Stimulated activated CD8-positive, alpha-beta memory T cell treated with anti-CD3 and anti-CD28 coated beads, Interleukin-15, amount 100 ng/mL, for 1 hour (primary cell): ENCODE measurements around the gene FGF5.
"Not testable (repeated sequence)": the region's sequence is repeated elsewhere in the genome, so short reads cannot be mapped to it uniquely, and the experiment has no call there.

Source experiments
- DNase-seq: peaks from one replicate; pipeline ENCODE4 v3.0.0-alpha.2; 2020; ENCODE audit warnings: low read depth

Gene FGF5

DNA sequence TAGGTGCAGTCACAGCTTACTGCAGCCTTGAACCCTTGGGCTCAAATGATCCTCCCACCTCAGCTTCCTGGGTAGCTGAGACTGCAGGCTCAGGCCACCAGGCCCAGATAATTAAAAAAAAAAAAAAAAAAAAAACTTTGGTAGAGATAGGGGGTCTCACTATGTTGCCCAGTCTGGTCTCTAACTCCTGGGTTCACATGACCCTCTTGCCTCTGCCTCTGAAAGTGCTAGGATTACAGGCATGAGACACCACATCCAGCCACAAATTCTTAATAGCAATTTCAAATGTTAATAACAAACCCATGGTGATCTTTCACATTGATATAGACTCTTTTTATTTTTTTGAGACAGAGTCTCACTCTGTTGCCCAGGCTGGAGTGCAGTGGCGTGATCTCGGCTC is 12.3 kb upstream of the FGF5 start:
- DNase-seq = no peak

DNA sequence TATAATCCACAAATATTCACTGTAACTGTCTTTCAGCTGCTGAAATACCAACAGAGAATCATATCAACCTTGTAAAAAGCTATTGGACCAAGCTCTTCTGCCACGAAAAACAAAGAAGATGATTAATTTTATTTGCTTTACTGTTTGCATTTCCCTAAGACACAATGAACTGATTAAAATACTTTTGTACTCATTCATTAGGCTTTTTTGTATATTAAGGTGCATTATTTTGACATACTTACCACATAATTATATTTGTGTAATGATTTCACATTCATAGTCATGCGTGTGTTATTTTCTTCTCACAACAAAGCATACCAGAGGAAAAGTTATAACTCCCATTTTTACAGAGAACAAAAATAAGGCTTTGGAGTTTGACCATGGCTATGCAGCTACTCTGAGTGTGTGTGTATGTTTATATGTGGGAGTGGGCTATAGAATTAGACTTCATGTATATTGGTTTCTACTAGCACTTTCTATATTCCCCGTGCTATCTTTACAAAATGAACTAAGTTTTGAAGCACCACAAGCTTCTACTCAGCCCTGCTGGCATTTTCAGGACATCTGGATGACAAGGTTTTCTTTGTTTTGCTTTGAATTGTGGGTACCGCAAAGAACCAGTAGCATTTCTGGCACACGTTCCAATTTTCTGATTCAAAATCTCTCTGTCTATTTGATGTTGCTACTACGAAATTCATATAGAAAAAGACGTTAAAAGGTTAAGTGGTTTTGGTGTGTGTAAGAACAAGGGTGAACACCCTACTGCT is 11.0 kb upstream of the FGF5 start:
- DNase-seq = no peak

DNA sequence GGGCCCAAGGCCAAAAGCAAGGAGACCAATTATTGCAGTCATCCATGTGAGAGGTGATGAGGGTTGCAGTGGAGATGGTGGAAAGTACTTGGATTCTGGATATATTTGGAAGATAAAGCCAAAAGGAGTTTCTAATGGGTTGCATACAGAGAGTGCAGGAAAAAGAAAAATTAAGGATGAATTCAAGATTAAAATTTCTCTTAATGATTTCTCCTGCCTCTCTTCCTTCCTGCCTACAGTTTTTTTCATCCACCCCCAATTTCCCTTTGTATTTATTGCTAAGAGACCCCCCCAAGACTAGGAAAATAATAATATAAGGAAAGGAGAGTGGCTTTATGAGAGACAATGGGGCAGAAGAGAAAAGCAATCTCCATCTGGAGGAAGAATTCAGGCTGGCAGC is 8.6 kb upstream of the FGF5 start:
- no peak for DNase-seq

DNA sequence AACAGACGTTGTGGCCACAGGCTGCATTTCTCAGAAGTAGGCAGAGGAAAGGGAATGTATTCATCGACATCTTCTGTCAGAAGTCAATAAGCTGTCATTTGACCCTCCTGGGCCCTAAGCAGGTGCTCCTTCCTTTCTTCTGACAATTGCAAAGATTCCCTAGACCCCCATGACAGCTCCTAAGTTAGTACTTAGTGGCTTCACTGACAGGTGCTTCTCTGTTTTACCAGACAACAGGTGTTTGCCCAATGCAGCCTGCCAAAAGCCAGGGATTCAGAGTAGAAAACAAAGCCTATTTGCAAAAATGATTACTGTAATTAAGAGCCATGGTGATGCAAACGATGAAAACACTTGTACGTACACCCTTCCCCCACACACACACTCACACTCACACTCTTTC is 7.5 kb upstream of the FGF5 start:
- DNase-seq = no peak

DNA sequence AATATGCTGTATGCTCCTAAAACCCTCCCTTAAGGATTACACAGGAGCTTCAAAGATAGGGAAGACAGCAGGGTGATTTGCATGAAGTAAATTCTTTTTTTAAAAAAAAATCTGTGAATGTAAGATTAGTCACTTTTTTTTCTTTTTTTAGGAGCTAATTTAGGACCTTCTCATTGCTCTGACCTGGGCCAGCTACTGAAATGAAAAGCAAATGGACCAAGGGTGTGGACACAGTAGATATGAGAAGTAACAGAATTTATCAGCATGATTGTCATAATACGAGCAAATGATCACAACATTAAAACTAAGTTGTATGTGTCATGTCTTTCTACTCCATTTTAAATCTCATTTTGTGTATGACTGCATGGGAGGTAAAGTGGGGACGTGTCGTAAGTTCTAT is 6.6 kb upstream of the FGF5 start:
- no peak for DNase-seq

DNA sequence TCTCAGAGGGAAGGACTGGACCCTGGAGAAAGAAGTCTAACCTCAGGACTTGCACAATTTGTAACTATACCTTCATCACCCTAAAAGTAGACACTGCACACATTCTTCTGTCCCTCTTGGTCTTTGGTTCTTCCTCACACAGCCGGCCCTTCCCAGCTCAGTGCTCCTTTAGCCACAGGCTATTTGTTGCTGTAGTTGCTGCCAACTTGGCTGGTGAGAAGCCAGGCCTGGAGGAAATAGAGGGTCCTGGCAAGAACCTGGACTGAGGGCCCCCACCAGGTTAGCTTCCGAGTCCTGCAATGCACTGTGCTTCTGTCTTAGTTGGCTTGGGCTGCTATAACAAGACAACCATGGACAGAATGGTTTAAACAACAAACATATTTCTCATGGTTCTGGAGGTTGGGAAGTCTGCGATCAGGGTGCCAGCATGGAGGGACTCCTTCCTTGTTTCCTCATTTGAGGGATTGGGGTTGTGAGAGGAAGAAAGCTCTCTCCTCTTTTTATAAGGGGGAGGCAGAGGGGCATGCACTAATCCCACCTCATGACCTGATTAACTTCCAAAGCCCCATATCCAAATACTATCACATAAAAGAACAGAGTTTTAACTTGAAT is 4.4 kb upstream of the FGF5 start:
- DNase-seq = no peak

DNA sequence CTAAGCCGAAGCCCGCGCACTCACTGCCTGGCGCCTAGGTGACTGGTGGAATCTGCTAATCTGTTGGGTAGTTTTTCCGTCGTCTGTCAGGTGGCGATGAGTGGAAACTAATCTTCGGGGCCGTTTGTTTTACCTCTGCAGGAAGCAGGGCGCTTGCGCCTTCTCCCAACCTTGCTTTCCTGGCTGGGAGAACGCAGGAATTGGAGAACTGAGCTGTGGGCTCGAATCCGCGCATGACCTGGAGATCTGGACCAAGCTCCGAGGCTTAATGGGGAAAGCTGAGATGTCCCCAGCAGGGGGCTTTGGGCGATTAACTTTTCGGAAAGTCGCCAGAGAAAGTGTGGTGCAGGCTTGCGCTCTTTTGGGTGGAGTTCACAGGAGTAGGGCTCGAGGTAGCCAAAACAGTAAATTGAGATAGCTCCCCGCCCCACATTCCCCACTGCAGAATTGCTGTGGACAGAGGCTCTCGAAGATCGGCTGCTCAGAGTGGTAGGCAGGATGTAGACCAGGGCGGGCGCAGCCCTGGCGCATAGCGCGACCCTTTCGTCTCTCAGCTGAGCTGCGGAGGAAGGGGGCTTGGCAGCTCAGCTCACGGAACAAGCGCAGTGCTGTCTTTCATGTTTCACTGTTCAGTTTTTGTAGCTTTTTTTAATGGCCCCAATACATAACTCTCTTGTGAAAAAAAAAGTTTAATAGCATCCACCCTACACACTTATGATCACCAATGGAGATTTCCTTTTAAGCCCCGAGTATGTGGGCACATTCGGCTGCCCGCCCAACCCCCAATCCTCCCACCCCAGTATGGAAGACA is 2.7 kb upstream of the FGF5 start:
- DNase-seq = no peak

DNA sequence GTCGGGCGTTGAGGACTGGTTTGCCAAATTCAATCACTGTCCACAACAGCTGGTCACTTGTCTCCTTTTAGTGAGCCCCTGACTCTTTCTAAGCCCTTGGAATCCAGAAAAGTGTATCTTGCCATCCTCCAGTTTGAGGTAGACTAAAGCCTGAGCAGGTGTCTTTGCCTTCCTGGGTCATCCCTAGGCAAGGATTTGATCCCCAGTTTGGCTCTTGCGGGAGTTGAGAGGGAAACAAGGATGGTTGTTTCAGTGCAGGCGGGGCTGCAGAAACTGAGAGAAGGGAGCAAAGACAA is 2.2 kb upstream of the FGF5 start:
- no peak for DNase-seq

DNA sequence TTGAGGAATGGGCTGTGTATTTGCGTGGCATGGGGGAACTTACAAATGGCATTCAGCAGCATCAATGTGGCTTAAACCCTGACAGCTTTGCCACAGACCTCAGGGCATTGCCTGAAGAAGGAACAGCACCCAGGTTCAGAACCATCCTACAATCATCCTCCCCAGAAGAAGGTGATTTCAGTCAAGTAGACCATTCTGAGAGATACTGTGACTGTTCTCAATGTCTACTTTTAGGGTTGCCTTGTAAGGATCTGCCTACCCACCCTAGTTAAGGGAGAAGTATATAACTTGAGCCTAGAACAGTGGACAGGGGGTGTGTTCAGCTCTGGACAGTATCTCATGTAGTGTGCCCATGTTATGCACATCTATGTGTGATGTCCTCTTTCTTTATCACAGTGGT is 1.6 kb upstream of the FGF5 start:
- no peak for DNase-seq

DNA sequence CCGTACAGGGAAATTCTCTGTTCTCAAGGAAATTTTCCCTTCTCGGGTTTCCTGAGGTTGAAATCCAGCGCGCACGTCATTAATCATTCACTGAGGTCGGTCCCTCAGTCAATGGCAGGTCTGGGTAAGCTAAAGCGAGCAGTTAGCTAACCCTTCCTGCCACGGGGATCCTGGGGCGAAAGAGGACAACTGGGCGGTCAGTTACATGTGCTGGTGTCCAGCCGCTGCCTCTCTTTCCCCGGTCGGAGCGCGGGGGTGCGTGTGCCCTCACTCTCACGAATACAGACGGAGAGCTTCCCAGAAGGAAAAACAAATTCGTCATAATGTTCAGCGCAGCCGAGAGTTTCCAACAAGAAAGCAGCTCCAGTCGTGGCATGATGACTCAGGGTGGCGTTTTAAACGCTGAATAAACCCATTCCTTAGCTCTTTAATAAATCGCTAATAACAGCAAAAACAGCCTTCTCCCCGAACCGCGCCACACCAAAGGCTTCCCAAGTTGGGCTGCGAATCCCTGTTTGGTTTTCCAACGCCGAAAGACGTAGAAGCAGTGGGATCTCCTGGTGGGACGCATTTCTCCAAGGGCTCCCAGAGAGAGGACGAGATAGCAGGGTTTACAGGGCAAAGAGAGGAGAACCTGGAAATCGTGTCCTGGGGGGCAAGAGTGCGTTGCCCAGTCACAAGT is 752 bp upstream of the FGF5 start:
- DNase-seq = no peak

DNA sequence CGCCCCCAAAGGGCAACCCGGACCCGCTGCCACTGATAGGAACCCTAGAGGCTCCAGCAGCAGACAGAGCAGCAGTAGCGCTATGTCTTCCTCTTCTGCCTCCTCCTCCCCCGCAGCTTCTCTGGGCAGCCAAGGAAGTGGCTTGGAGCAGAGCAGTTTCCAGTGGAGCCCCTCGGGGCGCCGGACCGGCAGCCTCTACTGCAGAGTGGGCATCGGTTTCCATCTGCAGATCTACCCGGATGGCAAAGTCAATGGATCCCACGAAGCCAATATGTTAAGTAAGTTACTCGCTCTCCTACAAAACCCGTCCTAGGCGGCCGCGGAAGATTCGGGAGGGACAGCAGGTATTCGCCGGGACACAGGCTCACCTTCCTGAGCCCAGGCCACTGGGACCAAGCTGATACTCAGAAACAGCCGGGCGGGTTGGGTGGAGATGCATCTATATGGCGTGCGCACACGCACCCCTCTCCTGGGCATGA is 477 bp downstream of the FGF5 start:
- no peak for DNase-seq

DNA sequence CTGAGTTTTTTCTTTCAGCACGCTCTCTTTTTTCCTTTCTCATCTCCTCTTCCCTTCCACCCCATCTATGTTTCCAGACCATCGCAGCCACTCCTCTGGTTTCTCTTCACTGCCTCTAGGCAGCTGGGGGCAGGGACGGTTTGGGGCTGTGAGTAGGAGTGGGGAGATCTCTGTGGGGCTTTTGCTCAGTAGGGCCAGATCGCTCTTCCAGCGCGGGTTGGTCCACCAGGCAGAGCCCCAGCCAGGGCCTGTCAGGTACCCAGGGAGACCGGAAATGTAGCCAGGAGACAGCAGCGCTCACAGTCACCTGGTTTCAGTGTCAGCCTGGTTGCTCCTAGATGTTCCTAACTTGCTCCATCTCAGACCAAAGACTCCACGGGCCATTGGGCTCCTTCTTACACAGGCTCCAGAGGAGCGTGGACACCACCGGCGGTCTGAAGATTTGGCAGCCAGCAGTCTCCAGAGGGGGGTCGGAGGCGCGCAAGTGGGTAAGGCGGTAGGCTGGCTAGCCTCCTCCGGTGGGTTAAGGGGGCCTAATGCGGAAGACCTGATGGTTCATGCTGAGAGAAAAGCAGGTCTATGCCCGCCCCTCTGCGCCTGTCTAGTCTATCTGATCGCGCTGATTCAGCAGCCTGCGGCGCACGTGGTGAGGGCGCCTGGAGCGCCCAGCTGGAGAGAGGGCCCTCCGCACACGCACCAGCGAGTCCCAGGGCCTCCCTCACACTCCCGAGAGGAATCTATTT is 1.8 kb downstream of the FGF5 start:
- no peak for DNase-seq

DNA sequence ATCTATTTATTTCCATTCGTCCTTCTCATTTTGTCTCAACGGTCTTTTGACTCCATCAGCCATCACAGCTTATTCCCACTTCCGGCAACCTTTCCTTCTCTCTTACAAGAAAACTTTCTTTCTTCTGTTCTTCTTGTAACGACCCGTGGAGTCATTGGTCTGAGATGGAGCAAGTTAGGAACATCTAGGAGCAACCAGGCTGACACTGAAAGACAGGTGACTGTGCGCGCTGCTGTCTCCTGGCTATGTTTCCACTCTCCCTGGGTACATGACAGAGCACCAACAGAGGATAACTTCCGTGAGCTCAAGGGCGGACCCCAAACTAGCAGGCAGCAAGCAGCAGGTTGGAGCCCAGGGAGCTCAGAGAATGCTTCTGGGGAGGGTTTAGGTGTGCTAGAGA is 2.5 kb downstream of the FGF5 start:
- DNase-seq = no peak

DNA sequence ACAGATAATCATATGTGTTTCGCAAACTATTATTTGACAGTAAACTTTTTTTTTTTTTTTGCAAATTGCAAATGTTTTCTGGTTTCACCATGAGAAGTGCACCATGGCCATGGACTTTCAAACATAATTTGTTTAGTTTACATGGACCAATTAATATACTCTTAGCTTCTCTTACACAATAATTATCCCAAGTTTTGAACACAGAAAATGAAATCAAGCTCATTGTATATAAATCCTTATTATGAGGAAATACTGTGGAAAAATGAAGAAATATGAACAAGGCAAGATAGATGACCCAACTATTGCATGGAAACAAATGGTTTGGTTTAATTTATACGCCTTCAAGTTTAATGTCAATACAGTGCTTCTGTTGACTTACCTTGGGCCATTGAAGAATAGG is 3.9 kb downstream of the FGF5 start:
- DNase-seq = no peak

DNA sequence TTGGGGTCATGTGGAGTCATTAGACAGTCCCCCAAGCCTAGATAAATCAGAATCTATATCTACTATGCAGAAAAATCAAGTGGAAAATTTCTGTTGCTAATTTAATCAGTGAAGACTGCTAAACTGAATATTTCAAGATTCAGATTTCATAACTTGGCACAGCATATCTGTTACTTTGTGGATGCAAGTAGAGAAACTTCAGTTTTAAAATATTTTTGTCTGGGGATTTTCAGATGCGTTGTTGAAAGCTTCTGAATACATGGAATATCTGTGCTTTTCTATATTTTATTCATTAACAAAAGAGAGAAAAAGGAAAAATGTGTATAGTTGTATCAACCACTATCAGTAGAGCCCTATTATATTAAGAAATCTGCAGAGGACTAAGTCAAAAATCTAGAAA is 4.4 kb downstream of the FGF5 start:
- no peak for DNase-seq

DNA sequence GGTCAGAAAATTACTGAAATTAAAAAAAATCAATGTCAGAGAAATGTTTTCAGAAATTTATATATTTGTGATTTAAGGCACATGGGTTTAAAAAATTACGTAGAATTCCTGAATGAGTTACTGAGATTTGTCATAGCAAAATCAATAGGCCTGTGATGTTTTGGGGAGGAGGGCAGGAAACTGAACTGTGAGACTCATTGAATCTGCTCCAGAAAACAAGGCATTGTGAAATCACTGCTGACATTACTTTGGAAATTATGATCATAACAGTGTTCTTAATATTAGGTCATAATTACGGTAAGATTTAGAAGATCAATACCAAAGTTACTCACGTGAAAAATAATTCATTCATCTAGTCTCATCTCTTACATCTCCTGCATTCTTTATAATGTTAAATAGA is 5.3 kb downstream of the FGF5 start:
- no peak for DNase-seq

DNA sequence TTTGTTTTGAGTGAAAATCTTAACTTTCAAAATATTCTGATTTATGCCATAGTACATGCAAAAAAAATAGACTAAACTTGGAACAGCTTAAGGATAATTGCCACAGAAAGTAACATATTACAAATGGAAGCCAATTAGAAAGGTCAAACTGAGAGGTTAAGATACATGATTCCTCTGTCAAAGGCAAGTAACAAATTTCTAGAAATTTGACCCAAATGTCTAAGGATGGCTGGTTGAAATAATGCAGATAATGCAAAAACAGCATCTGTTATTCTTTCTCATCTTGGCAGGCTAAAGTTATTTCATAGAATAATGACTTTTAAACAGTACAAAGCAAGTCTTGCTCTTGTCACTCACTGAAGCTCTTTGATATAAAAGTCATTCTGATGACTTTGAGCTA is 10.5 kb downstream of the FGF5 start:
- DNase-seq = no peak

DNA sequence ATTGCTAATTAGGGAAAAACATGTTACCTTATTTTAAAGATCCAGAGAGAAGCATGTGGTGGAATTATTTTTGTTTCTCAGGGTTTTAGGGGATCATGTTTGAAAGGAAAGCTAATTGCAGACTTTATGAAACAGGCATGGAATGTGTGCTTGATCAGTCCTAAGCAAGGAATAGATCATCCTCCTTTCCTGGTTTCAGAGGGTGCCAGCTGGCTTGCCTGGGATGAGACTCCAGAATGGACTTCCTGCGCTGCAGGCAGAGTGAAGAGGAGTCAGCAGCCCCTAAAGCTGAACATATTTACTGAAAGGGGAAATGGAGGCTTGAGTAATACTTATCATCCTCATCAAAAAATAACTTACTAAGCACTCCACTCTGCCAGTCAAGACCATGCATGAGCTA is 13.3 kb downstream of the FGF5 start:
- no peak for DNase-seq

DNA sequence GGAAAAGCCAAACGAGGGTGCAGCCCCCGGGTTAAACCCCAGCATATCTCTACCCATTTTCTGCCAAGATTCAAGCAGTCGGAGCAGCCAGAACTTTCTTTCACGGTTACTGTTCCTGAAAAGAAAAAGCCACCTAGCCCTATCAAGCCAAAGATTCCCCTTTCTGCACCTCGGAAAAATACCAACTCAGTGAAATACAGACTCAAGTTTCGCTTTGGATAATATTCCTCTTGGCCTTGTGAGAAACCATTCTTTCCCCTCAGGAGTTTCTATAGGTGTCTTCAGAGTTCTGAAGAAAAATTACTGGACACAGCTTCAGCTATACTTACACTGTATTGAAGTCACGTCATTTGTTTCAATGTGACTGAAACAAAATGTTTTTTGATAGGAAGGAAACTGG is 20.0 kb downstream of the FGF5 start:
- DNase-seq = no peak

DNA sequence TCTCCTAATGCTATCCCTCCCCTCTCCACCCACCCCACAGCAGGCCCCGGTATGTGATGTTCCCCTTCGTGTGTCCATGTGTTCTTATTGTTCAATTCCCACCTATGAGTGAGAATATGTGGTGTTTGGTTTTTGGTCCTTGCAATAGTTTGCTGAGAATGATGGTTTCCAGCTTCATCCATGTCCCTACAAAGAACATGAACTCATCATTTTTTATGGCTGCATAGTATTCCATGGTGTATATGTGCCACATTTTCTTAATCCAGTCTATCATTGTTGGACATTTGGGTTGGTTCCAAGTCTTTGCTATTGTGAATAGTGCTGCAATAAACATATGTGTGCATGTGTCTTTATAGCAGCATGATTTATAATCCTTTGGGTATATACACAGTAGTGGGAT is 24.2 kb downstream of the FGF5 start:
- DNase-seq = not testable (repeated sequence)

DNA sequence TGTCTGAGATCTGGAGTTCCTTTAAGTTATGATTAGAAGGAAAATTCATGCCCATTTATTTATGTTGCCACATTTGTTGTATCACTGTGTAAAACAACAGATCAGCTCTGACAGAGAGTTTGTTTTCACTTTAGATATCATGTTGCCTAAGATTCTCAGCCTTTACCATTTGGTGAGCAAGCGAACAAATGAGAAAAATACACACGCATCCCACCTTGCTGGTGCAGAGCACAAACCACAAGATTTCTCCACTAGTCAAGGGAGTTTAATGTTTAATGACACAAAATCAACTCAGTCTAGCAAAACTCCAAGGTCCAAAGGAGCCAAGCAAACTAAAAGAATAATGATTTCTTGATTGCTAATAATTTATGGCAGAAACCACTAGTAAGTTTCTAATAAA is 27.7 kb downstream of the FGF5 start:
- no peak for DNase-seq

DNA sequence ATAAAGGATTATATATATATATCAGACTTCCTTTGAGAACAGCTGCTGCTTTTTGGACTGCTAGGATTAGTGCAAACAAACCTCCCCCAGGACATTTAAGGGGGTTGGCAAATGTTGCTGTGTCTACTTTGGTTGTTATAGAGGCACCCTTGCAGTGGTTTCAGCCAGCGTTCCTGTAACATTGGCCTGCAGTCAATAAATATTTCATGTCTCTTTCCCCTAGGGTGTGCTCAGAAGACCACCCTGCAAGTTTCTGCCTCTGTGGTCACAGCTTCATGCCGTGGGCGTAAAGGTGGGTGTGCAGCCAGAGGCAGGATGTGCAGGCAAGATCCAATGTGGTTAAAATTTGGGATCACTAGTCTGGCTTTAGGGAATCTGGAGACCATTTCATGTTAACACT is 28.9 kb downstream of the FGF5 start:
- DNase-seq = no peak
